Muscle of leg (tissue), 11 donors: ENCODE measurements around the gene FAF1. TPM values are rescaled to one million over a fixed set of nuclear protein-coding genes. Genes with fewer than 3 reads are reported as not detected.
A peak's percentile ranks its signal among the peaks of the same experiment; 100 is the strongest.
"Not testable (repeated sequence)": the region's sequence is repeated elsewhere in the genome, so short reads cannot be mapped to it uniquely, and the experiment has no call there.

Experiments used
- DNase-seq: peaks from one replicate; pipeline ENCODE4 v3.0.0; 2013
- H3K27ac ChIP-seq: one replicate; pipeline ENCODE4 v1.5.1; 2013; ENCODE audit warnings: mild to moderate bottlenecking, low read length, control low read depth
- H3K27me3 ChIP-seq: one replicate; pipeline ENCODE4 v1.6.1; 2013; ENCODE audit warnings: low read length; ENCODE audit not compliant: control insufficient read depth, insufficient read depth
- H3K36me3 ChIP-seq: one replicate; pipeline ENCODE4 v1.6.1; 2013; ENCODE audit warnings: low read length; ENCODE audit not compliant: control insufficient read depth, insufficient read depth
- H3K4me1 ChIP-seq: one replicate; pipeline ENCODE4 v1.6.1; 2013; ENCODE audit warnings: low read length; ENCODE audit not compliant: control insufficient read depth, insufficient read depth
- H3K4me3 ChIP-seq: one replicate; pipeline ENCODE4 v1.5.1; 2013; ENCODE audit warnings: low read length, control low read depth
- H3K9me3 ChIP-seq: replicated peaks from 2 replicates; pipeline ENCODE4 v1.6.1; 2013; ENCODE audit warnings: low read depth, low read length; ENCODE audit not compliant: control insufficient read depth
- WGBS: methylation state at CpG from one replicate; pipeline ENCODE4 v1.1.5; 2013; ENCODE audit warnings: missing lambda C conversion rate; ENCODE audit not compliant: insufficient coverage; 5-methylcytosine and 5-hydroxymethylcytosine counted together
- polyA plus RNA-seq, 8 donors: library from polyadenylated mRNA; unstranded; fragments of 120-200 nt; gene quantifications; one replicate each; pipeline versions ENCODE4 v1.2.1 to v1.2.3, GENCODE V29; 2013; ENCODE audit warnings: inconsistent platforms in 1 of 8, low replicate concordance in 1 of 8; ENCODE audit not compliant: insufficient read length in 8 of 8, insufficient read depth in 1 of 8
- total RNA-seq: library from RNA; stranded (reverse); fragments of 120-200 nt; gene quantifications from one replicate; pipeline ENCODE4 v1.2.4, GENCODE V29; 2013

The FAF1 gene
- total and polyA plus RNA-seq, 9 donors: 35.6 to 51.7 (median 38.6) TPM

DNA sequence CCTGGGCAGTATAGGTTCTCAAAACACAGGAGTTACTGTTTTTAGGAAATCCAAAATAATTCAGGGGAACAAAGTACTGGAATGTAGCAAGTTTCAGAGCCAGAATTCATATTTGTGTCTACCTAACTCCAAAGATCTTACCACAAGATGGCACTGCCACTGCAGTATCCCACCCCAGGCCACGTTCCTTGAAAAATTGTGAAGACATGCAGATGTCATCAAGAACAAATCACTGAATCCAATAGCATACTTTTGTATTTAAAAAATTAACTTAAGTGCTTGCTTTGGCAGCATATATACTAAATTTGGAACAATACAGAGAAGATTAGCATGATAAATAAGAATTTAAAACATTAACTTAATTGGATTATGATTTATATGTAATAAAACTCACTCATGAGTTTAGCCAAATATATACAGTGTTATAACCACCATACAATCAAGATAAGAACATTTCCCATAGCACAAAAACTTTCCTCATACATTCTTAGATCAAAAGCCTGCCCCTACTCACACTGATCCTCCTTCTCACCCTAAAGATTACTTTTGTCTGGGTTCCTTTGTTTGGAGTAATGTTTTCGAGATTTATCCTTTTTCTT lies 209.9 kb downstream of the FAF1 start:
- peak; percentile 8 for DNase-seq
- Histone ChIP-seq H3K27ac (no peak overlapping the region), H3K4me1 (no peaks in the 10 kb centered on the region), H3K36me3 (no peaks in the 10 kb centered on the region), H3K27me3 (no peaks in the 10 kb centered on the region), H3K4me3 (no peak overlapping the region), H3K9me3 (no peaks in the 10 kb centered on the region)
- no CpG with 5 or more reads among the region's 2 CpGs for WGBS

DNA sequence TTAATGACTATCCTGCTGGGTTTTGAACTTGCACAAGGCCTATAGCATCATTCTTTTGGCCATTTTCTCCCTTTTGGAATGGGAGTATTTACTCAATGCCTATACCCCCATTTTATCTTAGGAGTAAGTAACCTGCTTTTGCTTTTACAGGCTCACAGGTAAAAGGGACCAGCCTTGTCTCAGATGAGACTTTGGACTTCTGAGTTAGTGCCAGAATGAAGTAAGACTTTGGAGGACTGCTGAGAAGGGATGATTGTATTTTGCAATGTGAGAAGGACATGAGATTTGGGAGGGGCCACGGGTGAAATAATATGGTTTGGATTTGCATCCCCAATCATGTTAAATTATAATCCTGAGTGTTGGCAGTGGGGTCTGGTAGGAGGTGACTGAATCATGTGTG lies 212.7 kb downstream of the FAF1 start:
- no peak overlapping the region for H3K4me3 ChIP-seq
- no peak for DNase-seq
- no peaks in the 10 kb centered on the region for H3K27me3 ChIP-seq
- no peaks in the 10 kb centered on the region for H3K36me3 ChIP-seq
- H3K9me3 ChIP-seq: no peaks in the 10 kb centered on the region
- H3K27ac ChIP-seq: no peak overlapping the region
- WGBS: no CpG with 5 or more reads among the region's 1 CpG
- H3K4me1 ChIP-seq: no peaks in the 10 kb centered on the region

DNA sequence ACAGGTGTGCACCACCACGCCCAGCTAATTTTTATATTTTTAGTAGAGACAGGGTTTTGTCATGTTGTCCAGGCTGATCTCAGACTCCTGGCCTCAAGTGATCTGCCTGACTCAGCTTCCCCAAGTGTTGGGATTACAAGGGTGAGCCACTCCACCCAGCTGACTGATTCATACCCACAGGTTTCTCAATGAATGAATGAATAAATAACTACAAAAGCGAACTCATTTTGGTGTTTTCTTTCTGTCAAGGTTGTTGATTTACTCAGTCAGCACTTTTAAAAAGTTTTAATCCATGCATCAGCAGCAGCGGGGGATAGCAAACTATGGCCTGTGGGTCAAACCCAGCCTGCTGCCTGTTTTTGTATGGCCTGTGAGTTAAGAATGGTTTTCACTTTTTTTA lies 217.5 kb downstream of the FAF1 start:
- Histone ChIP-seq H3K27ac (no peak overlapping the region), H3K27me3 (no peaks in the 10 kb centered on the region), H3K36me3 (no peaks in the 10 kb centered on the region), H3K4me3 (no peak overlapping the region), H3K4me1 (no peaks in the 10 kb centered on the region), H3K9me3 (no peaks in the 10 kb centered on the region)
- no CpG with 5 or more reads among the region's 3 CpGs for WGBS
- no peak for DNase-seq

DNA sequence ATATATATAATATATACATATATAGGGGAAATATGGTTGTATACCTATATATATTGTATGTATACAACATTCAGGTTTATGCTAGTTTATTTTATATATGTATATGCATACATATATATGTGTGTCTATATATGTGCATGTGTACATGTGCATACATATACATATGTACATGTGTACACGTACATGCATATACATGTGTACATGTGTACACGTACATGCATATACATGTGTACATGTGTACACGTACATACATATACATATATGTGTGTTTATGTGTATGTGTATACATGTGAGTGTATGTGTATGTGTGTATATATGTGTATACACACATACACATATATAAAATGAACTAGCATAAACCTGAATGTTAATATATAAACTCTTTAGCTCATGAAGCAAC lies 220.9 kb downstream of the FAF1 start:
- Histone ChIP-seq H3K36me3 (no peaks in the 10 kb centered on the region), H3K9me3 (no peaks in the 10 kb centered on the region)
- WGBS: no CpG with 5 or more reads among the region's 3 CpGs

DNA sequence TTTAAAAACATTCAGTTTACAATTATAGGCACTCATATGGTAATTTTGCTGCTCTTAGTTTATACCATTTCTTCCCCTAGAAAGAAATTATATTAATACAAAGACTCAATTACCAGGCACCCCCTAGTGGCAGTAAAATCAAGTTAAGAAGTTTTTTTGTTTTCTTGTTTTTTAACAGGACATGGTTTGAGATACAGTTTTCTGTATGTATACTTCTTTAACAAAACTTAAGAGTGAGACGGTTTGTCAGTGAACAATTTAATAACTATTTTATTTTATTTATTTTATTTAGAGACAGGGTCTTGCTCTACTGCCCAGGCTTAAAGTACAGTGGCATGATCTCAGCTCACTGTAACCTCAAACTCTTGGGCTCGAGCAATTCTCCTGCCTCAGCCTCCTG lies 224.6 kb downstream of the FAF1 start:
- Histone ChIP-seq H3K4me1 (no peaks in the 10 kb centered on the region), H3K4me3 (no peak overlapping the region), H3K27ac (no peak overlapping the region), H3K9me3 (no peaks in the 10 kb centered on the region), H3K27me3 (no peaks in the 10 kb centered on the region), H3K36me3 (no peaks in the 10 kb centered on the region)
- no CpG with 5 or more reads among the region's 2 CpGs for WGBS
- peak; percentile 14 for DNase-seq

More for the DNA sequence above, 220.9 kb downstream of the FAF1 start:
- no peaks in the 10 kb centered on the region for H3K27me3 ChIP-seq
- no peaks in the 10 kb centered on the region for H3K4me1 ChIP-seq
- H3K27ac ChIP-seq: no peak overlapping the region
- no peak overlapping the region for H3K4me3 ChIP-seq
- no peak for DNase-seq

DNA sequence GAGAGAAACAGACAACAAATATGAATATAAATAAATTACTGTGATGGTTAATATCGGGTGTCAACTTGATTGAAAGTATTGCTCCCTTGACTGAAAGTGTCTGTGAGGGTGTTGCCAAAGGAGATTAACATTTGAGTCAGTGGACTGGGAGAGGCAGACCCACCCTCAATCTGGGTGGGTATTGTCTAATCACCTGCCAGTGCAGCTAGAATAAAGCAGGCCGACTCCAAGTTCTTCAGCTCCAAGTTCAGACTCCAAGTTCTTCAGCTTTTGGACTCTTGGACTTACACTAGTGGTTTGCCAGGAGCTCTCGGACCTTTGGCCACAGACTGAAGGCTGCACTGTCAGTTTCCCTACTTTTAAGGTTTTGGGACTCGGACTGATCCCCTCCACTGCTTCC lies 232.5 kb downstream of the FAF1 start:
- not testable (repeated sequence) for H3K4me3 ChIP-seq, H3K4me1 ChIP-seq, H3K27ac ChIP-seq, H3K36me3 ChIP-seq, DNase-seq, H3K9me3 ChIP-seq, H3K27me3 ChIP-seq
- 80% methylated on average over 1 of the region's 4 CpGs for WGBS

DNA sequence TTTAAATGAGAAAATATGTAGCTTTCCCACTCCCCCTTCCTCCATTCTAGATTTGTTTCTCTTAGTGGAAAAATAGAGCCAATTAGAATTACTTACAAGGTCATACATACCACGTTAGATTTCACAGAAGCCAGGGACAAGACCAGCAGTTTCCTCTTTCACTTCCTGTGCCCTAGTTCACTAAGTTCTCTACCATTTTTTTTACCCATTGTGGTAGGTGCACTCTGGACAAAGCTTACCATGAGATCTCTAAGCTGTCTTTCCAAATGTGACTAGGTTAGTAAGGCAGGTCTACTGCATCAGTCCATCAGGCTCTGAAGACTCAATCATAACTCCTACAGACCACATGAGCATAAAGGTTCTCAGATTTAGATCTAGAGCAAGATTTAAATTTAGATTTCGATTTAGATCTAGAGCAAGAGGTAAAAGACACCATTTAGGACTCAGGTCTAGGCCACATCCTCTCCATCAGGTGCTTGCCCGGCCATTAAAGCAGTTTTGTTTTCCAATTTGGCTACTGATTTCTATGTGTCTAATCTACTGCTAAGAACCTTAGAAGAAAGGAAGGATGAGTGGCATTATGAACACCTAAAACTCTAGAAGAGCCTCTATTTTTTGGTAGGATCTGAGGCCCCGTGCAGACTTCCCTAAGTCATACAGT lies 235.3 kb downstream of the FAF1 start:
- 80% methylated on average over 1 of the region's 4 CpGs for WGBS
- Histone ChIP-seq H3K9me3 (no peaks in the 10 kb centered on the region), H3K36me3 (peaks cover 3% of the 10 kb centered on the region), H3K4me1 (no peaks in the 10 kb centered on the region), H3K4me3 (no peak overlapping the region), H3K27ac (no peak overlapping the region), H3K27me3 (no peaks in the 10 kb centered on the region)
- peak; percentile 45 for DNase-seq

DNA sequence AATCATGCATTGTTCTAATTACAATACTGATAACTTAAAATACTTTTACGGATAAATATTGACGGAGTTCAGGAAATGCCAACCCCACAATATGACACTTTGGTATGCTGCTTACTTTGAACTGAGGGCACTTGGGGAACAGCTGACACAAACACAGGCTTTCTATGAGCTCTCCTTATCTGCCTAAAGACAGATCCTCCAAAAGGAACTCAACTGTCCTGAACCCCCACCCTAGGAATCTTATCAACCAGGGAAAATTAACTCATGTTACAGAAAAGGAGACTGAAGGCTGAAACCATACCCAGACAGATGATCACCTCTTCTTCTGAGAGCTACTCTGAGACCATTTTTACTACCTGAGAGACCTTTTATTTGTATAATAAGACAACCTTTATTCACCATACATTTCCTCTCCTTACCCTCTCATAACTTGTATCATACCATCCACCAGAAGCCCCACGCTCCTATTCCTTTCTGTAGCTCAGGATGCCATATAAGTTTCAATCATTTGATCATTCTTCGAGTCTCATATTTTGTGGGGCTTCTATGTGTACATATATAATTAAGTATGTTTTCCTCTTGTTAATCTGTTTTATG lies 239.5 kb downstream of the FAF1 start:
- no peaks in the 10 kb centered on the region for H3K4me1 ChIP-seq
- 79% methylated on average over 2 of the region's 4 CpGs for WGBS
- peaks cover 3% of the 10 kb centered on the region for H3K36me3 ChIP-seq
- H3K4me3 ChIP-seq: no peak overlapping the region
- peaks cover 5% of the 10 kb centered on the region for H3K9me3 ChIP-seq
- H3K27ac ChIP-seq: no peak overlapping the region
- DNase-seq: no peak
- H3K27me3 ChIP-seq: no peaks in the 10 kb centered on the region

DNA sequence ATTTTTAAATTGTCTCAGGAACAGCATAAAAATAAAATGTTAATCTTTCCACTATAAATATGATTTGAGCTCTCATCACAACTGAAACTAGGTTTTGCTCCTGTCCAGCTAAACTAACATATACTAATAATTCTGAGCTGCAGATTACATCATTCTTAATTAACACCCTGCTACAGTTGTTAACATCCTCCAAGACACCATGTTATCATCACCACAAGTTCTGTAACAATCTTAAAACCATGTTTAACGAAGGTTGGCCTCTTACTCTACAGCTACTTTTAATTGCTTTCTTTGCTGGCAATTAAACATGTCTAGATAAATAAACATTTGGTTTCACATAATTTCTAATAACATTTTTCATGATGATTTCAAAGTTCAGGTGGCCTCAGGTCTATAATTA lies 240.9 kb downstream of the FAF1 start:
- Histone ChIP-seq H3K4me1 (no peaks in the 10 kb centered on the region), H3K36me3 (no peaks in the 10 kb centered on the region), H3K9me3 (peaks cover 5% of the 10 kb centered on the region), H3K27me3 (no peaks in the 10 kb centered on the region), H3K27ac (no peak overlapping the region), H3K4me3 (no peak overlapping the region)
- no CpG with 5 or more reads among the region's 1 CpG for WGBS
- DNase-seq: no peak

DNA sequence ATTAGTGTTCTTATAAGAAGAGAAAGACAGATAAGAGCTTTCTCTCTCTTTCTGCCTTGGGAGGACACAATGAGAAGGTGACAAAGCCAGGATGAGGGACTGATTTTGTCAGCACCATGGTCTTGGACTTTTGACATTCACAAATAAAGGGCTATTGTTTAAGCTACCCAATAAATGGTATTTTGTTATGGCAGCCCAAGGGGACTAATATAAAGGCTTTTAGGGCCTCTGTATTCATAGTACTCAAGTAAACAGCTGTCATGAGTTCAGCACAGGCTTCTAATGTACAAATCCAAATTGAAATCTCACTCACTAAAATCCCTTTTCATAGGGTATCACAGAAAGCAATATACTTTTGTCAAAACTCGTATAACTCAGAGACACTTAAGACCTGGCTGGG lies 242.7 kb downstream of the FAF1 start:
- Histone ChIP-seq H3K4me1 (no peaks in the 10 kb centered on the region), H3K4me3 (no peak overlapping the region), H3K36me3 (no peaks in the 10 kb centered on the region), H3K9me3 (peaks cover 5% of the 10 kb centered on the region), H3K27ac (no peak overlapping the region), H3K27me3 (no peaks in the 10 kb centered on the region)
- WGBS: no CpG with 5 or more reads among the region's 1 CpG
- no peak for DNase-seq
